HEK293 (cell line): ENCODE data around the gene NLRX1.

ENCODE experiments used
- CTCF ChIP-seq: fragments of 450-650 bp; formaldehyde crosslinking; IDR thresholded peaks from 2 replicates; pipeline ENCODE4 v1.5.1; 2016; ENCODE audit warnings: missing biosample characterization, missing genetic modification characterization
- OVOL3 ChIP-seq: fragments of 450-650 bp; formaldehyde crosslinking; IDR thresholded peaks from 2 replicates; pipeline ENCODE4 v1.5.1; 2016; ENCODE audit warnings: missing biosample characterization, missing genetic modification characterization
- REST ChIP-seq: fragments of 450-650 bp; formaldehyde crosslinking; IDR thresholded peaks from 2 replicates; pipeline ENCODE4 v1.5.1; 2016; ENCODE audit warnings: missing biosample characterization, missing genetic modification characterization
- ZBTB17 ChIP-seq: fragments of 450-650 bp; formaldehyde crosslinking; IDR thresholded peaks from 2 replicates; pipeline ENCODE4 v1.5.1; 2016; ENCODE audit warnings: missing biosample characterization, missing genetic modification characterization
- ZBTB21 ChIP-seq: fragments of 450-650 bp; formaldehyde crosslinking; IDR thresholded peaks from 2 replicates; pipeline ENCODE4 v1.5.1; 2017; ENCODE audit warnings: missing biosample characterization, missing genetic modification characterization
- ZFHX2 ChIP-seq: fragments of 450-650 bp; formaldehyde crosslinking; conservative IDR thresholded peaks from 2 replicates; pipeline ENCODE4 v1.5.1; 2016; ENCODE audit warnings: missing biosample characterization, missing genetic modification characterization
- ZNF274 ChIP-seq, 2 experiments: fragments of 200-500 bp in 1 of 2; fragments of 450-650 bp in 1 of 2; sonication (Bioruptor generic) in 1 of 2; formaldehyde crosslinking in 1 of 2; IDR thresholded peaks; 2 replicates each; pipeline versions ENCODE4 v1.5.1 to v1.6.1; 2014 to 2016; ENCODE audit warnings: borderline replicate concordance in 1 of 2, inconsistent platforms in 1 of 2, low read length in 1 of 2, missing biosample characterization in 1 of 2, missing genetic modification characterization in 1 of 2
- ZNF449 ChIP-seq: fragments of 450-650 bp; formaldehyde crosslinking; IDR thresholded peaks from 2 replicates; pipeline ENCODE4 v1.5.1; 2017; ENCODE audit warnings: missing biosample characterization, mild to moderate bottlenecking, missing genetic modification characterization, moderate library complexity
- ZNF473 ChIP-seq: fragments of 450-650 bp; formaldehyde crosslinking; IDR thresholded peaks from 2 replicates; pipeline ENCODE4 v1.5.1; 2017; ENCODE audit warnings: missing biosample characterization, missing genetic modification characterization
- ZNF555 ChIP-seq: fragments of 450-650 bp; formaldehyde crosslinking; conservative IDR thresholded peaks from 2 replicates; pipeline ENCODE4 v1.5.1; 2017; ENCODE audit warnings: missing biosample characterization, mild to moderate bottlenecking, missing genetic modification characterization, inconsistent platforms
- ZNF561 ChIP-seq: fragments of 450-650 bp; IDR thresholded peaks from 2 replicates; pipeline ENCODE4 v1.5.1; 2018; ENCODE audit warnings: missing biosample characterization, missing genetic modification characterization, borderline replicate concordance
- ZNF580 ChIP-seq: fragments of 450-650 bp; formaldehyde crosslinking; IDR thresholded peaks from 2 replicates; pipeline ENCODE4 v1.5.1; 2016; ENCODE audit warnings: missing biosample characterization, missing genetic modification characterization
- ZNF639 ChIP-seq: fragments of 450-650 bp; formaldehyde crosslinking; IDR thresholded peaks from 2 replicates; pipeline ENCODE4 v1.5.1; 2016; ENCODE audit warnings: missing biosample characterization, missing genetic modification characterization
- ZNF768 ChIP-seq: fragments of 450-650 bp; formaldehyde crosslinking; IDR thresholded peaks from 2 replicates; pipeline ENCODE4 v1.5.1; 2018; ENCODE audit warnings: missing biosample characterization, mild to moderate bottlenecking, missing genetic modification characterization

- TF ChIP-seq CTCF (tag by site-specific recombination) (no peak), ZNF274 (IDR thresholded peaks at IDR 0.05; ENCODE audit: low read length) (no peak), ZNF274 (tag by site-specific recombination; IDR thresholded peaks at IDR 0.05; ENCODE audit: borderline replicate concordance) (no peak), ZNF639 (tag by site-specific recombination) (no peak), ZNF555 (tag by site-specific recombination) (no peak), ZNF768 (tag by site-specific recombination) (no peak), ZNF580 (tag by site-specific recombination) (no peak), ZNF449 (tag by site-specific recombination) (no peak), ZNF561 (tag by site-specific recombination) (no peak), ZNF473 (tag by site-specific recombination) (no peak), ZBTB17 (tag by site-specific recombination) (no peak), ZFHX2 (tag by site-specific recombination) (no peak), OVOL3 (no peak), ZBTB21 (tag by site-specific recombination) (no peak), REST (tag by site-specific recombination) (no peak)
Observed at GRCh38 chr11:119218141-119218878, 49.8 kb downstream of the NLRX1 start.
